Mesenchymal stem cell (in vitro differentiated cells and primary cell): ENCODE data around the gene WDR77.

Experiments
- DNase-seq: peaks from one replicate; pipeline ENCODE4 v3.0.0-alpha.2; 2013
- H2AFZ ChIP-seq: one replicate; pipeline ENCODE4 v1.6.1; 2013; ENCODE audit warnings: low read depth, mild to moderate bottlenecking, control low read depth, inconsistent platforms, low read length, moderate library complexity
- H2AK5ac ChIP-seq: 2 replicates; pipeline ENCODE4 v1.6.1; 2013; ENCODE audit warnings: low read length, moderate library complexity, mild to moderate bottlenecking, inconsistent platforms; ENCODE audit not compliant: severe bottlenecking
- H2BK120ac ChIP-seq: one replicate; pipeline ENCODE4 v1.6.1; 2013; ENCODE audit warnings: low read depth, mild to moderate bottlenecking, inconsistent platforms, low read length, moderate library complexity
- H2BK12ac ChIP-seq, 2 experiments: one replicate each; pipeline ENCODE4 v1.6.1; 2013; ENCODE audit warnings: inconsistent platforms in 2 of 2, low read length in 2 of 2, mild to moderate bottlenecking in 2 of 2, moderate library complexity in 2 of 2, control low read depth in 1 of 2
- H2BK15ac ChIP-seq: one replicate; pipeline ENCODE4 v1.6.1; 2013; ENCODE audit warnings: mild to moderate bottlenecking, low read depth, inconsistent platforms; ENCODE audit not compliant: poor library complexity, severe bottlenecking
- H2BK5ac ChIP-seq: 2 replicates; pipeline ENCODE4 v1.6.1; 2013; ENCODE audit warnings: low read depth, mild to moderate bottlenecking, low read length, control low read depth, inconsistent platforms; ENCODE audit not compliant: poor library complexity, severe bottlenecking
- H3K14ac ChIP-seq, 2 experiments: one replicate each; pipeline ENCODE4 v1.6.1; 2013; ENCODE audit warnings: inconsistent platforms in 2 of 2, low read length in 2 of 2, control low read depth in 1 of 2, mild to moderate bottlenecking in 1 of 2, moderate library complexity in 1 of 2
- H3K18ac ChIP-seq, 2 experiments: one replicate each; pipeline ENCODE4 v1.6.1; 2013; ENCODE audit warnings: inconsistent platforms in 2 of 2, low read length in 2 of 2, control low read depth in 1 of 2, low read depth in 1 of 2, mild to moderate bottlenecking in 1 of 2
- H3K23ac ChIP-seq, 2 experiments: one replicate each; pipeline ENCODE4 v1.6.1; 2013; ENCODE audit warnings: inconsistent platforms in 2 of 2, low read length in 2 of 2, mild to moderate bottlenecking in 2 of 2, moderate library complexity in 2 of 2, control low read depth in 1 of 2
- H3K27ac ChIP-seq: 2 replicates; pipeline ENCODE4 v1.5.1; 2013; ENCODE audit warnings: mild to moderate bottlenecking, moderate library complexity, low read length, control low read depth, inconsistent platforms; ENCODE audit not compliant: poor library complexity, severe bottlenecking
- H3K27me3 ChIP-seq, 2 experiments: 2 replicates each; pipeline versions ENCODE4 v1.6.1 to v1.7.0; 2013; ENCODE audit warnings: low read length in 2 of 2, mild to moderate bottlenecking in 2 of 2, moderate library complexity in 2 of 2, control low read depth in 1 of 2, inconsistent platforms in 1 of 2; ENCODE audit not compliant: control insufficient read depth in 1 of 2, insufficient read depth in 1 of 2
- H3K36me3 ChIP-seq, 2 experiments: 2 replicates each; pipeline versions ENCODE4 v1.6.1 to v1.7.0; 2013; ENCODE audit warnings: low read length in 2 of 2, control low read depth in 1 of 2, inconsistent platforms in 1 of 2, low read depth in 1 of 2, mild to moderate bottlenecking in 1 of 2; ENCODE audit not compliant: insufficient read depth in 2 of 2, control insufficient read depth in 1 of 2
- H3K4ac ChIP-seq, 2 experiments: one replicate each; pipeline ENCODE4 v1.6.1; 2013; ENCODE audit warnings: inconsistent platforms in 2 of 2, low read length in 2 of 2, mild to moderate bottlenecking in 2 of 2, moderate library complexity in 2 of 2, control low read depth in 1 of 2, low read depth in 1 of 2
- H3K4me1 ChIP-seq: 2 replicates; pipeline ENCODE4 v1.6.1; 2013; ENCODE audit warnings: low read depth, low read length, control low read depth; ENCODE audit not compliant: control insufficient read depth, insufficient read depth
- H3K4me2 ChIP-seq: 2 replicates; pipeline ENCODE4 v1.6.1; 2013; ENCODE audit warnings: low read length, mild to moderate bottlenecking, inconsistent platforms; ENCODE audit not compliant: poor library complexity, severe bottlenecking
- H3K4me3 ChIP-seq, 2 experiments: 2 replicates each; pipeline versions ENCODE4 v1.5.1 to v1.7.0; 2013; ENCODE audit warnings: low read length in 2 of 2, mild to moderate bottlenecking in 2 of 2, control low read depth in 1 of 2, low read depth in 1 of 2; ENCODE audit not compliant: insufficient read depth in 1 of 2
- H3K79me1 ChIP-seq: replicated peaks from 2 replicates; pipeline ENCODE4 v1.6.1; 2013; ENCODE audit warnings: mild to moderate bottlenecking, control low read depth, low read length, inconsistent platforms; ENCODE audit not compliant: poor library complexity, severe bottlenecking
- H3K9ac ChIP-seq: 2 replicates; pipeline ENCODE4 v1.7.0; 2013; ENCODE audit warnings: mild to moderate bottlenecking, low read length, moderate library complexity
- H3K9me3 ChIP-seq: 2 replicates; pipeline ENCODE4 v1.7.0; 2013; ENCODE audit warnings: mild to moderate bottlenecking, low read length; ENCODE audit not compliant: control insufficient read depth
- H4K8ac ChIP-seq: one replicate; pipeline ENCODE4 v1.6.1; 2013; ENCODE audit warnings: inconsistent platforms, mild to moderate bottlenecking, low read length, moderate library complexity
- H4K91ac ChIP-seq: one replicate; pipeline ENCODE4 v1.6.1; 2013; ENCODE audit warnings: mild to moderate bottlenecking, low read length, inconsistent platforms
- WGBS: methylation state at CpG from one replicate; pipeline ENCODE4 v1.1.7; 2013; ENCODE audit warnings: mixed read lengths; 5-methylcytosine and 5-hydroxymethylcytosine counted together

Gene WDR77

GRCh38 chr1:111471012-111471411, 22.0 kb upstream of the WDR77 start:
- H3K79me1 ChIP-seq, result no peaks in the 10 kb centered on the region
- no peak overlapping the region for H3K4me2 ChIP-seq
- no peak overlapping the region for H3K18ac ChIP-seq
- no peaks in the 10 kb centered on the region for H3K9me3 ChIP-seq
- no peak overlapping the region for H2BK15ac ChIP-seq
- H2AFZ ChIP-seq, result no peak overlapping the region
- no peak overlapping the region for H3K23ac ChIP-seq
- H2BK120ac ChIP-seq, result no peak overlapping the region
- H4K91ac ChIP-seq, result no peak overlapping the region
- H2BK5ac ChIP-seq, result no peak overlapping the region
- no peaks in the 10 kb centered on the region for H3K27me3 ChIP-seq
- peaks cover 0 to 44% of the 10 kb centered on the region in 2 experiments for H3K36me3 ChIP-seq
- H4K8ac ChIP-seq, result no peak overlapping the region
- H3K4me1 ChIP-seq, result no peaks in the 10 kb centered on the region
- 94% methylated on average over 3 of the region's 3 CpGs for WGBS
- H3K9ac ChIP-seq, result no peak overlapping the region
- H3K27ac ChIP-seq, result no peak overlapping the region
- H3K4ac ChIP-seq, result no peak overlapping the region
- DNase-seq, result no peak
- H2AK5ac ChIP-seq, result no peak overlapping the region
- H2BK12ac ChIP-seq, result no peak overlapping the region
- no peak overlapping the region for H3K14ac ChIP-seq
- H3K4me3 ChIP-seq, result no peak overlapping the region

DNA sequence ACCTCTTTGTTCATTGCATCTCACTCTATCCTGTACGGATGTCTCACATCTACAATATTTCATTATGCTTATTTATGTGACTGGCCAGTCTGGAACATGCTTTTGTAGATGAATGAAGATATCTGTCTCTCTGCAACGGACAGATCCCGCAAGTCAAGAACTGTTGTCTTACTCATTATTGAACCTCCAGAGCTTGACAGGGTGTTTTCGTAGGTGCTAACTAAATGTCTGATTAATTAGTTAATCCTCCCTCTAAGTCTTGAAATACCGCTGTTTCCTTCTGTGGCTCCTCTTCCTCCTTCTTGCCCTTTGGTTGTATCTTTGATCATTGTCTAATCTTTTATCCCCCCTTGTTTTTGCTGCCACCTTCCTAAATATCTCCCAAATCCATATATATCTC, 21.5 kb upstream of the WDR77 start:
- H3K4me2 ChIP-seq, result no peak overlapping the region
- H3K79me1 ChIP-seq, result no peaks in the 10 kb centered on the region
- H4K91ac ChIP-seq, result no peak overlapping the region
- H3K4me3 ChIP-seq, result no peak overlapping the region
- H2BK120ac ChIP-seq, result no peak overlapping the region
- no peak overlapping the region for H3K9ac ChIP-seq
- peaks cover 0 to 46% of the 10 kb centered on the region in 2 experiments for H3K36me3 ChIP-seq
- H3K27me3 ChIP-seq, result no peaks in the 10 kb centered on the region
- H2BK12ac ChIP-seq, result no peak overlapping the region
- no peak overlapping the region for H3K14ac ChIP-seq
- H2BK15ac ChIP-seq, result no peak overlapping the region
- H2AFZ ChIP-seq, result no peak overlapping the region
- WGBS, result 100% methylated on average over 4 of the region's 5 CpGs
- H3K4me1 ChIP-seq, result no peaks in the 10 kb centered on the region
- DNase-seq, result no peak
- no peak overlapping the region for H3K23ac ChIP-seq
- no peak overlapping the region for H3K18ac ChIP-seq
- no peak overlapping the region for H3K27ac ChIP-seq
- H3K4ac ChIP-seq, result no peak overlapping the region
- no peak overlapping the region for H4K8ac ChIP-seq
- no peak overlapping the region for H2BK5ac ChIP-seq
- H3K9me3 ChIP-seq, result no peaks in the 10 kb centered on the region
- H2AK5ac ChIP-seq, result no peak overlapping the region

- H2BK15ac ChIP-seq, result no peak overlapping the region
- no peak overlapping the region for H3K4ac ChIP-seq
- H2AK5ac ChIP-seq, result no peak overlapping the region
- DNase-seq, result no peak
- no peak overlapping the region for H2AFZ ChIP-seq
- no peak overlapping the region for H2BK5ac ChIP-seq
- no peaks in the 10 kb centered on the region for H3K4me1 ChIP-seq
- no peak overlapping the region for H3K18ac ChIP-seq
- H4K8ac ChIP-seq, result no peak overlapping the region
- H3K4me3 ChIP-seq, result no peak overlapping the region
- H3K36me3 ChIP-seq, result peaks cover 0 to 49% of the 10 kb centered on the region in 2 experiments
- no peak overlapping the region for H3K4me2 ChIP-seq
- no peak overlapping the region for H3K9ac ChIP-seq
- H4K91ac ChIP-seq, result no peak overlapping the region
- H2BK12ac ChIP-seq, result no peak overlapping the region
- H2BK120ac ChIP-seq, result no peak overlapping the region
- H3K14ac ChIP-seq, result no peak overlapping the region
- no peaks in the 10 kb centered on the region for H3K9me3 ChIP-seq
- no peak overlapping the region for H3K23ac ChIP-seq
- H3K27ac ChIP-seq, result no peak overlapping the region
- H3K79me1 ChIP-seq, result no peaks in the 10 kb centered on the region
- H3K27me3 ChIP-seq, result no peaks in the 10 kb centered on the region
Observed at GRCh38 chr1:111469539-111469938, 20.5 kb upstream of the WDR77 start.

- no peaks in the 10 kb centered on the region for H3K79me1 ChIP-seq
- no peak overlapping the region for H3K18ac ChIP-seq
- H3K27ac ChIP-seq, result no peak overlapping the region
- no peak overlapping the region for H2BK12ac ChIP-seq
- H3K27me3 ChIP-seq, result no peaks in the 10 kb centered on the region
- no peak overlapping the region for H2AK5ac ChIP-seq
- no peak overlapping the region for H2AFZ ChIP-seq
- no peak overlapping the region for H3K4me2 ChIP-seq
- no peak overlapping the region for H3K4ac ChIP-seq
- H3K9me3 ChIP-seq, result no peaks in the 10 kb centered on the region
- H3K23ac ChIP-seq, result no peak overlapping the region
- H4K91ac ChIP-seq, result no peak overlapping the region
- H2BK120ac ChIP-seq, result no peak overlapping the region
- no peak overlapping the region for H3K14ac ChIP-seq
- DNase-seq, result no peak
- H3K4me1 ChIP-seq, result no peaks in the 10 kb centered on the region
- peaks cover 0 to 54% of the 10 kb centered on the region in 2 experiments for H3K36me3 ChIP-seq
- no peak overlapping the region for H2BK15ac ChIP-seq
- no peak overlapping the region for H3K9ac ChIP-seq
- no peak overlapping the region for H4K8ac ChIP-seq
- no peak overlapping the region for H2BK5ac ChIP-seq
- no peak overlapping the region for H3K4me3 ChIP-seq
Observed at GRCh38 chr1:111468717-111469100, 19.7 kb upstream of the WDR77 start.
